Heart left ventricle (tissue), 16 donors: ENCODE results near the gene ZNF662. TPM values are rescaled to one million over a fixed set of nuclear protein-coding genes. Genes with fewer than 3 reads are reported as not detected.

Experiments used
- ATAC-seq, 4 donors: fragments of 200-7000 bp; cut with Tn5 transposase; one replicate each; pipeline ENCODE4 v1.9.1; 2020 to 2022; ENCODE audit warnings: moderate library complexity in 4 of 4, mild to moderate bottlenecking in 3 of 4, moderate number of reproducible peaks in 1 of 4
- DNase-seq, 5 donors: peaks; one replicate each; pipeline ENCODE4 v3.0.0-alpha.2; 2020
- H3K27ac ChIP-seq, 12 donors: fragments of 200-600 bp; sonication (generic) in 4 of 12; one replicate each; pipeline versions ENCODE4 v1.5.0 to v1.8.0; 2016 to 2022; ENCODE audit warnings: mild to moderate bottlenecking in 2 of 12
- H3K27me3 ChIP-seq, 9 donors: fragments of 200-600 bp; sonication (generic) in 2 of 9; one replicate each; pipeline versions ENCODE4 v1.5.1 to v1.8.0; 2016 to 2022; ENCODE audit warnings: mild to moderate bottlenecking in 3 of 9
- H3K36me3 ChIP-seq, 9 donors: fragments of 200-600 bp; sonication (generic) in 2 of 9; one replicate each; pipeline versions ENCODE4 v1.5.0 to v1.8.0; 2018 to 2022; ENCODE audit warnings: mild to moderate bottlenecking in 2 of 9
- H3K4me1 ChIP-seq, 12 donors: fragments of 200-600 bp; sonication (generic) in 4 of 12; one replicate each; pipeline versions ENCODE4 v1.5.0 to v1.8.0; 2016 to 2022; ENCODE audit warnings: mild to moderate bottlenecking in 3 of 12
- H3K4me3 ChIP-seq, 12 donors: fragments of 200-600 bp; sonication (generic) in 4 of 12; one replicate each; pipeline versions ENCODE4 v1.5.0 to v1.8.0; 2017 to 2022; ENCODE audit warnings: mild to moderate bottlenecking in 9 of 12, moderate library complexity in 4 of 12
- H3K9me3 ChIP-seq, 12 donors: fragments of 200-600 bp; sonication (generic) in 4 of 12; one replicate each; pipeline versions ENCODE4 v1.5.0 to v1.8.0; 2016 to 2022; ENCODE audit warnings: mild to moderate bottlenecking in 1 of 12
- POLR2A ChIP-seq, 2 donors: fragments of 450-650 bp; IDR thresholded peaks; one replicate each; pipeline ENCODE4 v1.6.1; 2017; ENCODE audit warnings: antibody characterized with exemption in 2 of 2, mild to moderate bottlenecking in 2 of 2, moderate library complexity in 2 of 2
- WGBS, 4 donors: extraction: QIAGEN DNeasy Blood & Tissue Kit in 2 of 4; methylation state at CpG; one replicate each; pipeline versions ENCODE4 v1.1.5 to v1.1.7; 2013 to 2018; 5-methylcytosine and 5-hydroxymethylcytosine counted together
- intact Hi-C, 10 donors: fragments of 100-400 bp; cut with DNase I; formaldehyde crosslinking; loops; one replicate each; pipeline versions ENCODE4 v1.11.1 to v1.14.2; 2022
- polyA plus RNA-seq, 2 donors: library from polyadenylated mRNA; stranded (reverse); fragments of 200-250 nt; gene quantifications; one replicate each; pipeline ENCODE4 v1.2.3, GENCODE V29; 2013
- total RNA-seq, 9 donors: library from RNA; depleted of rRNA in 2 of 9; stranded (reverse); fragments of >200 nt in 2 of 9; fragmentation: NEBNext Ultra II Directional in 3 of 9; extraction: Animal tissue kit (Norgen Biotek cat#: 25700) in 3 of 9; gene quantifications; one replicate each; pipeline versions ENCODE4 v1.1.0 to v1.2.4, GENCODE V29; 2016 to 2023
- TF ChIP-seq, protein P1 (sequence below), 12 donors: fragments of 200-600 bp; sonication (generic) in 4 of 12; IDR thresholded peaks; one replicate each; pipeline versions ENCODE4 v1.5.0 to v1.8.0; 2018 to 2022; ENCODE audit warnings: antibody characterized with exemption in 12 of 12, mild to moderate bottlenecking in 5 of 12
- donor health status: ischemic (EF 13 %, LVEDD 7.1; RV severe dilation, severe dysfunction).
- donor health status: healthy with polysubstance abuse.
- donor health status: DM: no; HTN: yes; CAD: no.
- donor health status: DM: no; HTN: no; CAD: no.
- donor health status: ischemic (EF 25% LVEDD 6.9; RV normal size, moderate dysfunction).
- donor health status: ischemic (EF 25% LVEDD 5.7; RV mildly dilated, moderate dysfunction).
- donor health status: healthy.
- donor health status: DM: yes; HTN: yes; CAD: no.
- donor health status: ischemic (EF 35%, LVEDD 5.7; RV mildly dilated, moderate dysfunction).
- donor health status: nonischemic (EF 11% LVEDD 7.7; RV severe dilation, severe dysfunction).
- donor health status: DM: yes; HTN: yes; CAD: no.
- donor health status: PGD.
- donor health status: ischemic (EF 29% LVEDD 5.4; RV normal size, mild dysfunction).
- donor health status: nonischemic (EF 23%, LVEDD 6.1; RV moderate dilation, normal function).

The ZNF662 gene
- total and polyA plus RNA-seq, 11 donors, result 0.76 to 11.1 (median 3.7) TPM

DNA sequence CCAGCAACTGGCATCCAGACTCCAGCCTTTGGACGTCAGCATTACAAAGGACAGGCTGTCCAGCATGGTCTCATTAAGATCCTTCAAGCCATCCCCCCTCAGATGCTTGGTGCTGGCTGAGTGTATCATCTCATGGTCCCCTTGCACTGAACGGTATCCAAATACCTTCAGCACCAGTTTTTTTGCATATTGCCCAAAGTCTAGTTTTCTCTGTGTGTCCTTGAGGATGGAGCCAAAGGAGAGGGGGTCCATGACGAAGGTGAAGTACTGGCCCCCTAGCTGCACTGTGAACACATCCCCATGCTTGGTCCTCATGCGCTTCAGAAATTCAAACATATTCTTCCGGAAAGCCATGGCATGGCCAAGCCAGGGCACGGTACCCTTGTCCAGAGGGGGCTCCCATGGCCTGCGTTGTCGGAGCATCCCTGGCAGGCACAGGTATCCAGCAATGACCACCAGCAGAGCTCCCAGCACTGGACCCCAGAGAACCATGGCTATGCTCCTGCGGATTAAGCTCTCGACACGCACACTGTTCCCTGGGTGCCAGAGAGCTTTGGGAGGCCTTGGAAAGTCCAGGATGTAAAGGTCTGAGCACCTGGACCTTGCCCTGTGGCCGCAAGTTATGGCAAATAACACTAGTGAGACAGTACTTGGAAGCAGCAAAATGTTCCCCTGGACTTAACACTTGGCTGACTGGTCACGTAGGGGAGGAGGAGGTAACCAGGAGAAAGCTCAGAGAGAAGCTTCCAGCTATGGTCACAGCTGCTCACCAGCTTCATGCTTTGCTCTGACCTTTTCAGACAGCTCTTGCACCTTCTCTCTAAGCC is 30.4 kb upstream of the ZNF662 start, which contains the start of gene CYP8B1:
TSS of gene CYP8B1 (minus strand) at position 555 of the 827 bp plus-strand sequence. CDS start at position 492, 63 bp downstream.
- ATAC-seq (no peak), DNase-seq (no peak)
- TF ChIP-seq, protein P1, sequence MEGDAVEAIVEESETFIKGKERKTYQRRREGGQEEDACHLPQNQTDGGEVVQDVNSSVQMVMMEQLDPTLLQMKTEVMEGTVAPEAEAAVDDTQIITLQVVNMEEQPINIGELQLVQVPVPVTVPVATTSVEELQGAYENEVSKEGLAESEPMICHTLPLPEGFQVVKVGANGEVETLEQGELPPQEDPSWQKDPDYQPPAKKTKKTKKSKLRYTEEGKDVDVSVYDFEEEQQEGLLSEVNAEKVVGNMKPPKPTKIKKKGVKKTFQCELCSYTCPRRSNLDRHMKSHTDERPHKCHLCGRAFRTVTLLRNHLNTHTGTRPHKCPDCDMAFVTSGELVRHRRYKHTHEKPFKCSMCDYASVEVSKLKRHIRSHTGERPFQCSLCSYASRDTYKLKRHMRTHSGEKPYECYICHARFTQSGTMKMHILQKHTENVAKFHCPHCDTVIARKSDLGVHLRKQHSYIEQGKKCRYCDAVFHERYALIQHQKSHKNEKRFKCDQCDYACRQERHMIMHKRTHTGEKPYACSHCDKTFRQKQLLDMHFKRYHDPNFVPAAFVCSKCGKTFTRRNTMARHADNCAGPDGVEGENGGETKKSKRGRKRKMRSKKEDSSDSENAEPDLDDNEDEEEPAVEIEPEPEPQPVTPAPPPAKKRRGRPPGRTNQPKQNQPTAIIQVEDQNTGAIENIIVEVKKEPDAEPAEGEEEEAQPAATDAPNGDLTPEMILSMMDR (IDR thresholded peaks at IDR 0.05), result no peak
- TF ChIP-seq POLR2A (IDR thresholded peaks at IDR 0.05), result no peak
- 80 to 90% (median 88%) methylated on average over 10 to 13 of the region's 13 CpGs for WGBS, 4 donors
- H3K4me3 ChIP-seq, result no peak within 1 kb of the TSS
- no peaks in the 10 kb centered on the region for H3K27me3 ChIP-seq
- H3K27ac ChIP-seq, result no peak within 1 kb of the TSS
- peaks cover 0 to 23% (median 8%) of the 10 kb centered on the region in 12 donors for H3K4me1 ChIP-seq
- intact Hi-C loops, result loop anchor here in 1 of 10 donors (5.0 kb wide), 1 partner anchor 33 kb away; no protein-coding TSS in a partner anchor
- H3K9me3 ChIP-seq, result no peaks in the 10 kb centered on the region
- H3K36me3 ChIP-seq, result no peaks in the 10 kb centered on the region

DNA sequence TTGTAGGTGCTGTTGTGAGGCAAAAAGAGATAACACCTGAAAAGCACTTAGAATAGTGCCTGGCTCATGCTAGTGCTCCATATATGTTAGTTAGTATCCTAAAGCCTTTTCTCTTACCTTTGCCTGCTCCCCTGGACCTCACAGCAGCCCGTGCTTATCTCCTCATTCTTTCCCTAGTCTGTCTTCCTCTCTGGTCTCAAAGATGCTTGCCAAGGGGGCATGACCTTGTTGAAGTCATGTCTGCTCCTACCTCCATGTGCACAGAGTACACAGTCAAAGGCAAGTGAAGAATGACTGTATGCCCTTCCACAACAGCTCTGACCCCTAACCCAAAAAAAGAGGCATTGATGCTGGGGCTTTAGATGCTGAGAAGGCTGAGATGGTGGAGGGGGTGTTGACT is 29.5 kb upstream of the ZNF662 start:
- no peak overlapping the region for H3K27ac ChIP-seq
- no peak overlapping the region for H3K4me3 ChIP-seq
- no peaks in the 10 kb centered on the region for H3K9me3 ChIP-seq
- DNase-seq, result no peak
- H3K27me3 ChIP-seq, result no peaks in the 10 kb centered on the region
- WGBS, 4 donors, result 25 to 44% (median 35%) methylated on average over 1 of the region's 1 CpG
- no peaks in the 10 kb centered on the region for H3K36me3 ChIP-seq
- intact Hi-C loops, result loop anchor here in 1 of 10 donors (5.0 kb wide), 1 partner anchor 34 kb away; no protein-coding TSS in a partner anchor
- TF ChIP-seq, protein P1 (IDR thresholded peaks at IDR 0.05), result no peak
- TF ChIP-seq POLR2A (IDR thresholded peaks at IDR 0.05), result no peak
- ATAC-seq, result no peak
- peaks cover 0 to 26% (median 13%) of the 10 kb centered on the region in 12 donors for H3K4me1 ChIP-seq

DNA sequence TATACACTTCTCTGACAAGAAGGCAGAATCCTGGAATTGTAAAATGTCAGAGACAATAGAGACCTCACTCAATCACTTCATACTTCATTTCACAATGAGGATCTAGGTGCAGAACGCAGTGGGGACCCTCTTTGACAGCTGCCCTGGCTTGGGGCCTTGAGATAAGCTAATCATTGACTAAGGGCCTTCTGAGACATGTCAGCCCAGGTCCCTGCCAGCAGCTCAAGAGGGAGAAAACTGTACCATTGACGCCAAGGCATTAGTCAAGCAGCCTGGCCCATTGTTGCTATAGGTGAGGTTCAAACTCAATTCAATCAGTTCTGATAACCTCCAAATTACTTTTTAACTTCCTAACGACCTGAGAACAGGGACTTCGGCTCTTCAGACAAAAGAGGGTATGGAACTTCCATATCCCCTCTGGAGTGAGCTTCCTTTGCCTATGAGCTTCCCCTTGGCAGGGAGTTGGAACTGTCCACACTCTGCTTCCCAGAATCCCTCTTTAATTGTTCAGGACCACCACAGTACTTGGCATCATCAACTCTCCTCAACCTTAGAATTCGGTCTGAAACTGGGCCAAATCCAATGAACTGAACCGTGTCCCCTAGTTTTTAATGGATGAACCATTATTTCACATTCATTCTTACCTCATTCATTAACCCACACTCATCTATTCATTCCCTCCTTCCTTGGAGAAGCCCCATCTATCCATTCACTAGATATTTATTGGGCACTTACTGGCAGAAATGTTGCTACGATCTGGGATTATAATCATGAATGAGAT is 28.8 kb upstream of the ZNF662 start:
- WGBS, 4 donors, result 74 to 81% (median 79%) methylated on average over 7 of the region's 7 CpGs
- no peak for TF ChIP-seq POLR2A (IDR thresholded peaks at IDR 0.05)
- TF ChIP-seq, protein P1 (IDR thresholded peaks at IDR 0.05), result no peak
- ATAC-seq (no peak), DNase-seq (no peak)
- Histone ChIP-seq H3K9me3 (no peaks in the 10 kb centered on the region), H3K27ac (no peak overlapping the region), H3K4me1 (peaks cover 0 to 21% (median 10%) of the 10 kb centered on the region in 12 donors), H3K36me3 (no peaks in the 10 kb centered on the region), H3K27me3 (no peaks in the 10 kb centered on the region), H3K4me3 (no peak overlapping the region)
- intact Hi-C loops, result loop anchor here in 1 of 10 donors (5.0 kb wide), 1 partner anchor 35 kb away; no protein-coding TSS in a partner anchor

DNA sequence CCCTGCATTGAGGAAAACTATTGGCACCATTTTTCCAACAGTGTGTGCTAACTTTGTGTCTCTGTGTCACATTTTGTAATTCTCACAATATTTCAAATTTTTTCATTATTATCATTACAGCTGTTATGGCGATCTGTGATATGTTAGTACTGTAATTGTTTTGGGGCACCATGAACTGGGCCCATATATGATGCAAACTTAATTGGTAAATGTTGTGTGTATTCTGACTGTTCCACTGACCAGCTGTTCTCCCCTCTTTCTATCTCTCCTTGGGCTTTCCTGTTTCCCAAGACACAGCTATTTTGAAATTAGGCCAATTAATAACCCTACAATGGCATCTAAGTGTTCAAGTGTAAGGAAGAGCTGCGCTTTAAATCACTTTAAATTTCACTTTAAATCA is 28.1 kb upstream of the ZNF662 start:
- WGBS, 4 donors, result 86 to 91% (median 87%) methylated on average over 2 of the region's 2 CpGs
- Histone ChIP-seq H3K4me3 (no peak overlapping the region), H3K36me3 (no peaks in the 10 kb centered on the region), H3K27me3 (no peaks in the 10 kb centered on the region), H3K27ac (no peak overlapping the region), H3K4me1 (peaks cover 0 to 14% (median 6%) of the 10 kb centered on the region in 12 donors), H3K9me3 (no peaks in the 10 kb centered on the region)
- ATAC-seq (no peak), DNase-seq (no peak)
- TF ChIP-seq POLR2A (IDR thresholded peaks at IDR 0.05), result no peak
- TF ChIP-seq, protein P1 (IDR thresholded peaks at IDR 0.05), result no peak
- intact Hi-C loops, result loop anchor here in 1 of 10 donors (5.0 kb wide), 1 partner anchor 36 kb away; no protein-coding TSS in a partner anchor
